Right lobe of liver (tissue), 6 donors: ENCODE results near the gene SLC22A23. TPM values are rescaled to one million over a fixed set of nuclear protein-coding genes. Genes with fewer than 3 reads are reported as not detected.

ENCODE experiments used
- ATAC-seq, 4 donors: fragments of 200-7000 bp; cut with Tn5 transposase; one replicate each; pipeline ENCODE4 v1.9.1; 2020; ENCODE audit warnings: mild to moderate bottlenecking in 4 of 4, moderate library complexity in 4 of 4
- DNase-seq, 3 donors: peaks; one replicate each; pipeline ENCODE4 v3.0.0-alpha.2; 2020
- H3K27ac ChIP-seq, 3 donors: fragments of 200-600 bp; one replicate each; pipeline ENCODE4 v1.8.0; 2022
- H3K27me3 ChIP-seq, 2 donors: fragments of 200-600 bp; one replicate each; pipeline ENCODE4 v1.8.0; 2022
- H3K36me3 ChIP-seq, 4 donors: fragments of 200-600 bp; sonication (generic) in 1 of 4; one replicate each; pipeline versions ENCODE4 v1.5.1 to v1.8.0; 2017 to 2022; ENCODE audit warnings: control low read depth in 1 of 4
- H3K4me1 ChIP-seq, 4 donors: fragments of 200-600 bp; sonication (generic) in 1 of 4; one replicate each; pipeline versions ENCODE4 v1.5.1 to v1.8.0; 2017 to 2022; ENCODE audit warnings: control low read depth in 1 of 4
- H3K4me3 ChIP-seq, 3 donors: fragments of 200-600 bp; one replicate each; pipeline ENCODE4 v1.8.0; 2022
- H3K9me3 ChIP-seq, 4 donors: fragments of 200-600 bp; sonication (generic) in 1 of 4; one replicate each; pipeline versions ENCODE4 v1.5.1 to v1.8.0; 2017 to 2022; ENCODE audit warnings: control low read depth in 1 of 4
- CTCF ChIP-seq, 4 donors: fragments of 200-600 bp in 3 of 4; fragments of 450-650 bp in 1 of 4; IDR thresholded peaks; one replicate each; pipeline versions ENCODE4 v1.5.1 to v1.8.0; 2016 to 2022; ENCODE audit warnings: antibody characterized with exemption in 4 of 4, mild to moderate bottlenecking in 2 of 4
- POLR2A ChIP-seq: fragments of 450-650 bp; IDR thresholded peaks from one replicate; pipeline ENCODE4 v1.6.1; 2017; ENCODE audit warnings: antibody characterized with exemption, mild to moderate bottlenecking
- WGBS: methylation state at CpG from one replicate; pipeline ENCODE4 v1.1.6; 2018; ENCODE audit warnings: low coverage, low lambda C conversion rate; ENCODE audit not compliant: insufficient coverage; ENCODE audit errors: missing lambda C conversion rate; 5-methylcytosine and 5-hydroxymethylcytosine counted together
- intact Hi-C, 2 donors: fragments of 100-400 bp; cut with DNase I; formaldehyde crosslinking; loops; one replicate each; pipeline versions ENCODE4 v1.11.2 to v1.14.1; 2022
- total RNA-seq, 6 experiments: library from RNA; depleted of rRNA in 2 of 6; stranded (reverse); fragments of >200 nt in 2 of 6; fragmentation: NEBNext Ultra II Directional in 3 of 6; extraction: Animal tissue kit (Norgen Biotek cat#: 25700) in 3 of 6; gene quantifications; one replicate each; pipeline versions ENCODE4 v1.1.0 to v1.2.4, GENCODE V29; 2016 to 2023
- donor health status: DM: no; HTN: yes; CAD: no.
- donor health status: DM: no; HTN: no; CAD: no.
- donor health status: DM: no; HTN: no; CAD: no.
- donor health status: DM: no; HTN: yes; CAD: no.
- donor health status: DM: no; HTN: yes; CAD: no.

SLC22A23 gene
- total RNA-seq, 6 experiments from 2014 or later, result 11.7 to 27.6 (median 16.3) TPM

GRCh38 chr6:3494391-3495100 is 37.7 kb upstream of the SLC22A23 start:
- Histone ChIP-seq H3K4me1 (no peaks in the 10 kb centered on the region), H3K27ac (no peak overlapping the region), H3K9me3 (no peaks in the 10 kb centered on the region), H3K36me3 (no peaks in the 10 kb centered on the region), H3K4me3 (no peak overlapping the region), H3K27me3 (no peaks in the 10 kb centered on the region)
- intact Hi-C loops, result no loop called here
- ATAC-seq (no peak), DNase-seq (no peak)
- WGBS, result 68% methylated on average over 7 of the region's 7 CpGs
- TF ChIP-seq POLR2A (no peak), CTCF (IDR thresholded peaks at IDR 0.05) (no peak)

DNA sequence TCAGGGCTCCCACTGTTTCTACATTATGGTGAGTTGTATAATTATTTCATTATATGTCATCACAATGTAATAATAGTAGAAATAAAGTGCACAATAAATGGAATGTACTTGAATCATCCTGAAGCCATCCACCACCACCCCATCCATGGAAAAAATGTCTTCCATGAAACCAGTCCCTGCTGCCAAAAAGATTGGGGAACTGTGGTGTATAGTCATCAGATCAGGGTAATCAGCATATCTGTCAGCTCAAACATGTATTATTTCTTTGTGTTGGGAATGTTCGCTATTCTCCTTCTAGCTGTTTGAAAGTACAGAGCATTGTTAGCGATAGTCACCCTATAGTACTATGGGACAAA is 33.8 kb upstream of the SLC22A23 start:
- no peak overlapping the region for H3K4me3 ChIP-seq
- DNase-seq, result no peak
- no peaks in the 10 kb centered on the region for H3K36me3 ChIP-seq
- no peaks in the 10 kb centered on the region for H3K4me1 ChIP-seq
- TF ChIP-seq CTCF (IDR thresholded peaks at IDR 0.05), result no peak
- no peak for TF ChIP-seq POLR2A
- intact Hi-C loops, result no loop called here
- ATAC-seq, result no peak
- no peaks in the 10 kb centered on the region for H3K27me3 ChIP-seq
- 83% methylated on average over 1 of the region's 2 CpGs for WGBS
- H3K9me3 ChIP-seq, result no peaks in the 10 kb centered on the region
- no peak overlapping the region for H3K27ac ChIP-seq

- H3K4me1 ChIP-seq, result no peaks in the 10 kb centered on the region
- H3K4me3 ChIP-seq, result no peak overlapping the region
- H3K27me3 ChIP-seq, result no peaks in the 10 kb centered on the region
- TF ChIP-seq POLR2A (no peak), CTCF (IDR thresholded peaks at IDR 0.05) (no peak)
- no peak overlapping the region for H3K27ac ChIP-seq
- no peaks in the 10 kb centered on the region for H3K36me3 ChIP-seq
- intact Hi-C loops, result no loop called here
- 59% methylated on average over 8 of the region's 12 CpGs for WGBS
- DNase-seq (no peak), ATAC-seq (no peak)
- H3K9me3 ChIP-seq, result no peaks in the 10 kb centered on the region
Measured at GRCh38 chr6:3489961-3490624, 33.2 kb upstream of the SLC22A23 start.

- DNase-seq (no peak), ATAC-seq (no peak)
- H3K9me3 ChIP-seq, result no peaks in the 10 kb centered on the region
- H3K27me3 ChIP-seq, result no peaks in the 10 kb centered on the region
- intact Hi-C loops, result no loop called here
- H3K36me3 ChIP-seq, result no peaks in the 10 kb centered on the region
- TF ChIP-seq CTCF (IDR thresholded peaks at IDR 0.05) (no peak), POLR2A (no peak)
- no peak overlapping the region for H3K27ac ChIP-seq
- no peak overlapping the region for H3K4me3 ChIP-seq
- no peaks in the 10 kb centered on the region for H3K4me1 ChIP-seq
- WGBS, result 60% methylated on average over 7 of the region's 7 CpGs
Measured at GRCh38 chr6:3489027-3489757, 32.3 kb upstream of the SLC22A23 start.
